HepG2 (cell line): ENCODE results near the gene HOXC5. TPM values are rescaled to one million over a fixed set of nuclear protein-coding genes. Genes with fewer than 3 reads are reported as not detected.

Experiments
- AHR ChIP-seq: IDR thresholded peaks from 2 replicates; pipeline ENCODE4 v1.6.1; 2018; ENCODE audit warnings: missing genetic modification reagents, missing compliant biosample characterization
- ARNTL ChIP-seq: sonication (generic); formaldehyde crosslinking; IDR thresholded peaks from 2 replicates; pipeline ENCODE4 v1.4.0; 2020; ENCODE audit warnings: mild to moderate bottlenecking, missing genetic modification reagents
- ATF7 ChIP-seq, 2 experiments: fragments of 450-650 bp in 1 of 2; sonication (generic) in 1 of 2; formaldehyde crosslinking in 1 of 2; IDR thresholded peaks; 2 replicates each; pipeline versions ENCODE4 v1.4.0 to v1.6.1; 2016 to 2020; ENCODE audit warnings: antibody characterized with exemption in 1 of 2, mild to moderate bottlenecking in 1 of 2, missing genetic modification reagents in 1 of 2
- GABPA ChIP-seq, 2 experiments: IDR thresholded peaks; 2 replicates each; pipeline ENCODE4 v1.6.1; 2011 to 2016; ENCODE audit warnings: low read depth in 2 of 2, low read length in 1 of 2, missing biosample characterization in 1 of 2, missing genetic modification characterization in 1 of 2
- MYNN ChIP-seq: sonication (generic); formaldehyde crosslinking; IDR thresholded peaks from 2 replicates; pipeline ENCODE4 v1.4.0; 2020; ENCODE audit warnings: mild to moderate bottlenecking, low read depth, missing genetic modification reagents
- NFE2L1 ChIP-seq: sonication (generic); formaldehyde crosslinking; IDR thresholded peaks from 2 replicates; pipeline ENCODE4 v1.4.0; 2020; ENCODE audit warnings: missing genetic modification reagents, mild to moderate bottlenecking, borderline replicate concordance
- NONO ChIP-seq, 2 experiments: fragments of 450-650 bp in 1 of 2; sonication (generic) in 1 of 2; formaldehyde crosslinking in 1 of 2; IDR thresholded peaks in 1 of 2; conservative IDR thresholded peaks in 1 of 2; 2 replicates each; pipeline versions ENCODE4 v1.6.1 to v1.8.0; 2017 to 2022; ENCODE audit warnings: mild to moderate bottlenecking in 1 of 2, missing genetic modification reagents in 1 of 2, moderate library complexity in 1 of 2
- PHF5A ChIP-seq: IDR thresholded peaks from one replicate; pipeline ENCODE4 v1.6.1; 2018; ENCODE audit warnings: low read depth, missing genetic modification reagents; ENCODE audit not compliant: unreplicated experiment
- RARA ChIP-seq: IDR thresholded peaks from 2 replicates; pipeline ENCODE4 v1.6.1; 2016; ENCODE audit warnings: missing genetic modification reagents, missing compliant biosample characterization
- RORA ChIP-seq: sonication (generic); formaldehyde crosslinking; IDR thresholded peaks from 2 replicates; pipeline ENCODE4 v1.5.0; 2020; ENCODE audit warnings: mild to moderate bottlenecking, missing genetic modification reagents, moderate library complexity
- ZBTB8A ChIP-seq: sonication (generic); formaldehyde crosslinking; IDR thresholded peaks from 2 replicates; pipeline ENCODE4 v1.4.0; 2020; ENCODE audit warnings: mild to moderate bottlenecking, low read depth, missing genetic modification reagents, borderline replicate concordance
- ZFP36L2 ChIP-seq: sonication (generic); formaldehyde crosslinking; IDR thresholded peaks from 2 replicates; pipeline ENCODE4 v1.4.0; 2020; ENCODE audit warnings: missing genetic modification reagents
- ZNF24 ChIP-seq: fragments of 450-650 bp; IDR thresholded peaks from 2 replicates; pipeline ENCODE4 v1.6.1; 2017; ENCODE audit warnings: antibody characterized with exemption, mild to moderate bottlenecking
- ZNF331 ChIP-seq: sonication (generic); formaldehyde crosslinking; IDR thresholded peaks from 2 replicates; pipeline ENCODE4 v1.4.0; 2020; ENCODE audit warnings: missing genetic modification reagents
- ZNF747 ChIP-seq: sonication (generic); formaldehyde crosslinking; IDR thresholded peaks from 2 replicates; pipeline ENCODE4 v1.8.1; 2023; ENCODE audit warnings: missing genetic modification reagents, mild to moderate bottlenecking, borderline replicate concordance
- ZNF772 ChIP-seq: sonication (generic); formaldehyde crosslinking; IDR thresholded peaks from 2 replicates; pipeline ENCODE4 v1.5.0; 2020; ENCODE audit warnings: mild to moderate bottlenecking, missing genetic modification reagents
- ZNF816 ChIP-seq: sonication (generic); formaldehyde crosslinking; IDR thresholded peaks from 2 replicates; pipeline ENCODE4 v1.8.0; 2022; ENCODE audit warnings: missing genetic modification reagents, mild to moderate bottlenecking, borderline replicate concordance
- polyA plus RNA-seq, 8 experiments: library from polyadenylated mRNA; depleted of rRNA in 3 of 8; stranded (reverse) in 7 of 8; unstranded in 1 of 8; fragments of >200 nt; fragmentation: Illumina TruSeq in 4 of 8; extraction: Trizol in 4 of 8; gene quantifications; 2 replicates each; pipeline versions ENCODE4 v1.2.1 to v1.2.3, GENCODE V29; 2011 to 2016; ENCODE audit warnings: low read depth in 4 of 8, missing spikeins in 1 of 8, mixed read lengths in 1 of 8; ENCODE audit not compliant: insufficient read depth in 1 of 8
- total RNA-seq, 5 experiments: library from RNA; depleted of rRNA; stranded (reverse); fragments of >200 nt; fragmentation: Illumina TruSeq; extraction: Trizol; gene quantifications; 2 replicates each; pipeline ENCODE4 v1.2.3, GENCODE V29; 2016; ENCODE audit warnings: low read depth in 1 of 5
- TF ChIP-seq, protein P1 (sequence below): sonication (generic); formaldehyde crosslinking; IDR thresholded peaks from 2 replicates; pipeline ENCODE4 v1.4.0; 2020; ENCODE audit warnings: mild to moderate bottlenecking, missing genetic modification reagents
- TF ChIP-seq, protein P2 (sequence below): sonication (generic); formaldehyde crosslinking; IDR thresholded peaks from 2 replicates; pipeline ENCODE4 v1.8.0; 2022; ENCODE audit warnings: missing genetic modification reagents, mild to moderate bottlenecking, inconsistent platforms, borderline replicate concordance
- TF ChIP-seq, protein P3 (sequence below): sonication (generic); formaldehyde crosslinking; IDR thresholded peaks from 2 replicates; pipeline ENCODE4 v1.8.0; 2023; ENCODE audit warnings: mild to moderate bottlenecking, missing genetic modification reagents
- TF ChIP-seq, protein P4 (sequence below): sonication (generic); formaldehyde crosslinking; conservative IDR thresholded peaks from 2 replicates; pipeline ENCODE4 v1.4.0; 2020; ENCODE audit warnings: missing genetic modification reagents
- TF ChIP-seq, protein P5 (sequence below): IDR thresholded peaks from 2 replicates; pipeline ENCODE4 v1.6.1; 2016; ENCODE audit warnings: low read depth, borderline replicate concordance

Gene HOXC5
- total and polyA plus RNA-seq, 2 of the 13 experiments (the other 11 are each of a cell fraction or from before 2014, with no cell fraction given) = not detected

DNA sequence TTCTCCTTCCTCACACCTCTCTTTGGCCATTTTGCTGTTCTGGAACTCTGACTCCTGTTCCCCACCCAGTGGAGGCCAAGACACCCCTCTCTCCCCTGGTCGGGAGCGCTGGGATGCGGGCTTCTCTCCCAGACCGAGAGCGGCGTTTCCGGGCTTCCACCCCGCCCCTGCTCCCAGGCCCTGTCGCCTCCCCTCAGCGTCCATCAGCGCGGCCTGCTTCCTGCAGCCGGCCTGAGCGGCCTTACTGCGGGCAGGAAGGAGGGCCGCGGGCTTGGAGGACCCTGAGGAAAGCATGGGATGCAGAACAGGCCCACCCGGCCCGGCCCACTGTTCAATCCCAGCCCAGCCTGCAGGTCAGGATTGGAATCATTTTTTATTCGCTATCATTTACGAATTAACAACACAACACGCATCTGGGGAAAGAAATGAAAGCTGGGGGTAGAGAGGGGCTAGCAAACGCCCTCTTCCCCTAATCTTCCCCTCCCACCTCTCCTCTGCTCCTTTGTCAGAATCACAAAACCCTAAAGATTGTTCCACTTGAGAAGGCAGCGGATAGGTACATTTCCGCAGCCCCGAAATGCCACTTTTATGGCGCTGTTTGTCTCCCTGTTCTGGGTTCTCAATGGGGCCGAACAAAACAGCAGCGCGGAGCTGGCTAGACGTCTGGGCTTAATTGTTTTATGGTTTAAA is 27.9 kb upstream of the HOXC5 start (continued):
- TF ChIP-seq, protein P1, sequence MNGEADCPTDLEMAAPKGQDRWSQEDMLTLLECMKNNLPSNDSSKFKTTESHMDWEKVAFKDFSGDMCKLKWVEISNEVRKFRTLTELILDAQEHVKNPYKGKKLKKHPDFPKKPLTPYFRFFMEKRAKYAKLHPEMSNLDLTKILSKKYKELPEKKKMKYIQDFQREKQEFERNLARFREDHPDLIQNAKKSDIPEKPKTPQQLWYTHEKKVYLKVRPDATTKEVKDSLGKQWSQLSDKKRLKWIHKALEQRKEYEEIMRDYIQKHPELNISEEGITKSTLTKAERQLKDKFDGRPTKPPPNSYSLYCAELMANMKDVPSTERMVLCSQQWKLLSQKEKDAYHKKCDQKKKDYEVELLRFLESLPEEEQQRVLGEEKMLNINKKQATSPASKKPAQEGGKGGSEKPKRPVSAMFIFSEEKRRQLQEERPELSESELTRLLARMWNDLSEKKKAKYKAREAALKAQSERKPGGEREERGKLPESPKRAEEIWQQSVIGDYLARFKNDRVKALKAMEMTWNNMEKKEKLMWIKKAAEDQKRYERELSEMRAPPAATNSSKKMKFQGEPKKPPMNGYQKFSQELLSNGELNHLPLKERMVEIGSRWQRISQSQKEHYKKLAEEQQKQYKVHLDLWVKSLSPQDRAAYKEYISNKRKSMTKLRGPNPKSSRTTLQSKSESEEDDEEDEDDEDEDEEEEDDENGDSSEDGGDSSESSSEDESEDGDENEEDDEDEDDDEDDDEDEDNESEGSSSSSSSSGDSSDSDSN = peak; percentile 44; the same call in 1 of the 2 replicates
- TF ChIP-seq NONO (IDR thresholded peaks at IDR 0.05) (no peak), NONO (CRISPR knock-in tag; conservative IDR thresholded peaks at IDR 0.05) (no peak), ZNF772 (no peak), GABPA (IDR thresholded peaks at IDR 0.05; ENCODE audit: low read depth, low read length) (no peak), GABPA (CRISPR knock-in tag; IDR thresholded peaks at IDR 0.05; ENCODE audit: low read depth) (no peak), PHF5A (no peak), MYNN (CRISPR knock-in tag) (no peak), ZNF331 (CRISPR knock-in tag) (no peak), AHR (no peak), NFE2L1 (CRISPR knock-in tag) (no peak), ZNF24 (no peak), ZFP36L2 (no peak), ATF7 (IDR thresholded peaks at IDR 0.05) (no peak), ATF7 (CRISPR knock-in tag; IDR thresholded peaks at IDR 0.05) (no peak), RORA (CRISPR knock-in tag) (no peak), ZNF747 (CRISPR knock-in tag) (no peak), ZBTB8A (CRISPR knock-in tag) (no peak), RARA (CRISPR knock-in tag) (no peak), ZNF816 (CRISPR knock-in tag) (no peak), ARNTL (no peak)
- TF ChIP-seq, protein P2, sequence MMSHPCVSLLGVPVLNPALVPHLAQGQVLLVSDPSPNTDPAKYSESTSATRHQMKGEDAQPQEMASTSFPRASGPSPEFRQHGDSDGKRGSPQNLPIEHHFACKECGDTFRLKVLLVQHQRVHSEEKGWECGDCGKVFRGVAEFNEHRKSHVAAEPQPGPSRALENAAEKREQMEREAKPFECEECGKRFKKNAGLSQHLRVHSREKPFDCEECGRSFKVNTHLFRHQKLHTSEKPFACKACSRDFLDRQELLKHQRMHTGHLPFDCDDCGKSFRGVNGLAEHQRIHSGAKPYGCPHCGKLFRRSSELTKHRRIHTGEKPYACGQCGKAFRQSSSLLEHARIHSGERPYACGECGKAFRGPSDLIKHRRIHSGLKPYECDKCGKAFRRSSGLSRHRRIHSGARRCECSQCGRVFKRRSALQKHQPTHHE (CRISPR knock-in tag) = no peak
- TF ChIP-seq, protein P3, sequence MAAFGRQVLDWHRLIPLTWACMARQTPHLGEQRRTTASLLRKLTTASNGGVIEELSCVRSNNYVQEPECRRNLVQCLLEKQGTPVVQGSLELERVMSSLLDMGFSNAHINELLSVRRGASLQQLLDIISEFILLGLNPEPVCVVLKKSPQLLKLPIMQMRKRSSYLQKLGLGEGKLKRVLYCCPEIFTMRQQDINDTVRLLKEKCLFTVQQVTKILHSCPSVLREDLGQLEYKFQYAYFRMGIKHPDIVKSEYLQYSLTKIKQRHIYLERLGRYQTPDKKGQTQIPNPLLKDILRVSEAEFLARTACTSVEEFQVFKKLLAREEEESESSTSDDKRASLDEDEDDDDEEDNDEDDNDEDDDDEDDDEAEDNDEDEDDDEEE (CRISPR knock-in tag) = no peak
- TF ChIP-seq, protein P4, sequence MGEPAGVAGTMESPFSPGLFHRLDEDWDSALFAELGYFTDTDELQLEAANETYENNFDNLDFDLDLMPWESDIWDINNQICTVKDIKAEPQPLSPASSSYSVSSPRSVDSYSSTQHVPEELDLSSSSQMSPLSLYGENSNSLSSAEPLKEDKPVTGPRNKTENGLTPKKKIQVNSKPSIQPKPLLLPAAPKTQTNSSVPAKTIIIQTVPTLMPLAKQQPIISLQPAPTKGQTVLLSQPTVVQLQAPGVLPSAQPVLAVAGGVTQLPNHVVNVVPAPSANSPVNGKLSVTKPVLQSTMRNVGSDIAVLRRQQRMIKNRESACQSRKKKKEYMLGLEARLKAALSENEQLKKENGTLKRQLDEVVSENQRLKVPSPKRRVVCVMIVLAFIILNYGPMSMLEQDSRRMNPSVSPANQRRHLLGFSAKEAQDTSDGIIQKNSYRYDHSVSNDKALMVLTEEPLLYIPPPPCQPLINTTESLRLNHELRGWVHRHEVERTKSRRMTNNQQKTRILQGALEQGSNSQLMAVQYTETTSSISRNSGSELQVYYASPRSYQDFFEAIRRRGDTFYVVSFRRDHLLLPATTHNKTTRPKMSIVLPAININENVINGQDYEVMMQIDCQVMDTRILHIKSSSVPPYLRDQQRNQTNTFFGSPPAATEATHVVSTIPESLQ = no peak
- TF ChIP-seq, protein P5, sequence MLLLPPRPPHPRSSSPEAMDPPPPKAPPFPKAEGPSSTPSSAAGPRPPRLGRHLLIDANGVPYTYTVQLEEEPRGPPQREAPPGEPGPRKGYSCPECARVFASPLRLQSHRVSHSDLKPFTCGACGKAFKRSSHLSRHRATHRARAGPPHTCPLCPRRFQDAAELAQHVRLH (CRISPR knock-in tag) = no peak
